Measurements from ENCODE around the gene NRIP2. TPM values are rescaled to one million over a fixed set of nuclear protein-coding genes. Genes with fewer than 3 reads are reported as not detected.
A peak's percentile ranks its signal among the peaks of the same experiment; 100 is the strongest.

NRIP2 gene
- total and polyA plus RNA-seq, 10 of the 15 experiments (the other 5 are each of a cell fraction or from before 2014, with no cell fraction given), result 0.04 to 0.83 (median 0.42) TPM; not detected in 7

GRCh38 chr12:2794736-2795289 lies 40.0 kb downstream of the NRIP2 start, which contains the start of gene FKBP4 (continued):
- peak; percentile 18 for TF ChIP-seq SP1 (IDR thresholded peaks at IDR 0.05; ENCODE audit: low read depth, low read length)
- TF ChIP-seq JUND (IDR thresholded peaks at IDR 0.05; ENCODE audit: low read depth, low read length), result no peak
- peak; percentile 89 for TF ChIP-seq POLR2A (IDR thresholded peaks at IDR 0.05; ENCODE audit: low read depth, low read length)
- TF ChIP-seq, protein P1, sequence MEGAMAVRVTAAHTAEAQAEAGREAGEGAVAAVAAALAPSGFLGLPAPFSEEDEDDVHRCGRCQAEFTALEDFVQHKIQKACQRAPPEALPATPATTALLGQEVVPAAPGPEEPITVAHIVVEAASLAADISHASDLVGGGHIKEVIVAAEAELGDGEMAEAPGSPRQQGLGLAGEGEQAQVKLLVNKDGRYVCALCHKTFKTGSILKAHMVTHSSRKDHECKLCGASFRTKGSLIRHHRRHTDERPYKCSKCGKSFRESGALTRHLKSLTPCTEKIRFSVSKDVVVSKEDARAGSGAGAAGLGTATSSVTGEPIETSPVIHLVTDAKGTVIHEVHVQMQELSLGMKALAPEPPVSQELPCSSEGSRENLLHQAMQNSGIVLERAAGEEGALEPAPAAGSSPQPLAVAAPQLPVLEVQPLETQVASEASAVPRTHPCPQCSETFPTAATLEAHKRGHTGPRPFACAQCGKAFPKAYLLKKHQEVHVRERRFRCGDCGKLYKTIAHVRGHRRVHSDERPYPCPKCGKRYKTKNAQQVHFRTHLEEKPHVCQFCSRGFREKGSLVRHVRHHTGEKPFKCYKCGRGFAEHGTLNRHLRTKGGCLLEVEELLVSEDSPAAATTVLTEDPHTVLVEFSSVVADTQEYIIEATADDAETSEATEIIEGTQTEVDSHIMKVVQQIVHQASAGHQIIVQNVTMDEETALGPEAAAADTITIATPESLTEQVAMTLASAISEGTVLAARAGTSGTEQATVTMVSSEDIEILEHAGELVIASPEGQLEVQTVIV (IDR thresholded peaks at IDR 0.05; ENCODE audit: borderline replicate concordance, partially characterized antibody), result no peak
- TF ChIP-seq NFXL1 (IDR thresholded peaks at IDR 0.05; ENCODE audit: borderline replicate concordance), result no peak
- TF ChIP-seq, protein P2, sequence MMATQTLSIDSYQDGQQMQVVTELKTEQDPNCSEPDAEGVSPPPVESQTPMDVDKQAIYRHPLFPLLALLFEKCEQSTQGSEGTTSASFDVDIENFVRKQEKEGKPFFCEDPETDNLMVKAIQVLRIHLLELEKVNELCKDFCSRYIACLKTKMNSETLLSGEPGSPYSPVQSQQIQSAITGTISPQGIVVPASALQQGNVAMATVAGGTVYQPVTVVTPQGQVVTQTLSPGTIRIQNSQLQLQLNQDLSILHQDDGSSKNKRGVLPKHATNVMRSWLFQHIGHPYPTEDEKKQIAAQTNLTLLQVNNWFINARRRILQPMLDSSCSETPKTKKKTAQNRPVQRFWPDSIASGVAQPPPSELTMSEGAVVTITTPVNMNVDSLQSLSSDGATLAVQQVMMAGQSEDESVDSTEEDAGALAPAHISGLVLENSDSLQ (IDR thresholded peaks at IDR 0.05), result no peak
- TF ChIP-seq IKZF2 (IDR thresholded peaks at IDR 0.05), result no peak
- TF ChIP-seq E2F8 (IDR thresholded peaks at IDR 0.05; ENCODE audit: low read depth, partially characterized antibody), result no peak
- peak; percentile 38; the same call in 1 of the 2 replicates for TF ChIP-seq GATAD2B (conservative IDR thresholded peaks at IDR 0.05; ENCODE audit: low read depth)
- no peak for TF ChIP-seq EGR1 (IDR thresholded peaks at IDR 0.05; ENCODE audit: borderline replicate concordance in 1 of 2, low read depth in 2 of 2, low read length in 2 of 2)
- TF ChIP-seq YBX1 (IDR thresholded peaks at IDR 0.05), result no peak
- no peak for TF ChIP-seq MTA2 (IDR thresholded peaks at IDR 0.05; ENCODE audit: low read depth)
- no peak for TF ChIP-seq TAF1 (IDR thresholded peaks at IDR 0.05; ENCODE audit: borderline replicate concordance, low read depth, low read length)
- TF ChIP-seq RCOR1 (conservative IDR thresholded peaks at IDR 0.05; ENCODE audit: low read depth, low read length), result no peak
- TF ChIP-seq HDAC2 (IDR thresholded peaks at IDR 0.05), result no peak
- TF ChIP-seq PML (IDR thresholded peaks at IDR 0.05; ENCODE audit: low read length), result no peak
- TF ChIP-seq CBFB (IDR thresholded peaks at IDR 0.05; ENCODE audit: low read depth), result no peak
- TF ChIP-seq HDAC6 (IDR thresholded peaks at IDR 0.05; ENCODE audit: unreplicated experiment), result no peak
- no peak for TF ChIP-seq KDM1A (IDR thresholded peaks at IDR 0.05; ENCODE audit: borderline replicate concordance)
